Liver (tissue), 9 donors: ENCODE results near the gene HORMAD2. TPM values are rescaled to one million over a fixed set of nuclear protein-coding genes. Genes with fewer than 3 reads are reported as not detected.

Experiments
- DNase-seq: peaks from one replicate; pipeline ENCODE4 v3.0.0-alpha.2; 2017; ENCODE audit warnings: low spot score
- H3K27ac ChIP-seq, 2 donors: one replicate each; pipeline ENCODE4 v1.7.0; 2013; ENCODE audit warnings: inconsistent platforms in 2 of 2, low read length in 2 of 2, control low read depth in 1 of 2, low read depth in 1 of 2, mild to moderate bottlenecking in 1 of 2
- H3K27me3 ChIP-seq, 4 donors: one replicate each; pipeline versions ENCODE4 v1.6.1 to v1.7.0; 2013; ENCODE audit warnings: low read length in 3 of 4, inconsistent platforms in 1 of 4, mild to moderate bottlenecking in 1 of 4, moderate library complexity in 1 of 4; ENCODE audit not compliant: control insufficient read depth in 4 of 4, insufficient read depth in 4 of 4
- H3K36me3 ChIP-seq, 4 donors: one replicate each; pipeline versions ENCODE4 v1.6.1 to v1.7.0; 2013; ENCODE audit warnings: low read length in 3 of 4, mild to moderate bottlenecking in 3 of 4, low read depth in 1 of 4, moderate library complexity in 1 of 4; ENCODE audit not compliant: control insufficient read depth in 4 of 4, insufficient read depth in 3 of 4
- H3K4me1 ChIP-seq, 4 donors: one replicate each; pipeline versions ENCODE4 v1.6.1 to v1.7.0; 2013; ENCODE audit warnings: low read length in 3 of 4, mild to moderate bottlenecking in 3 of 4, moderate library complexity in 1 of 4; ENCODE audit not compliant: control insufficient read depth in 4 of 4, insufficient read depth in 4 of 4
- H3K4me3 ChIP-seq, 3 donors: one replicate each; pipeline versions ENCODE4 v1.6.1 to v1.7.0; 2013; ENCODE audit warnings: low read length in 3 of 3, control low read depth in 1 of 3, low read depth in 1 of 3, mild to moderate bottlenecking in 1 of 3
- H3K9ac ChIP-seq, 2 donors: one replicate each; pipeline ENCODE4 v1.7.0; 2013; ENCODE audit warnings: low read length in 2 of 2, mild to moderate bottlenecking in 2 of 2, moderate library complexity in 2 of 2, control low read depth in 1 of 2, low read depth in 1 of 2
- H3K9me3 ChIP-seq, 4 donors: one replicate each; pipeline versions ENCODE4 v1.6.1 to v1.7.0; 2013; ENCODE audit warnings: low read length in 3 of 4; ENCODE audit not compliant: control insufficient read depth in 4 of 4
- ATF3 ChIP-seq: IDR thresholded peaks from 2 replicates; pipeline ENCODE4 v1.6.1; 2016; ENCODE audit warnings: antibody characterized with exemption
- CTCF ChIP-seq: fragments of 150-350 bp; IDR thresholded peaks from 2 replicates; pipeline ENCODE4 v1.5.1; 2017; ENCODE audit warnings: improper control_type of control experiment, low read depth, low read length; ENCODE audit not compliant: missing input control
- FOXA1 ChIP-seq: IDR thresholded peaks from 2 replicates; pipeline ENCODE4 v1.6.1; 2016; ENCODE audit warnings: antibody characterized with exemption
- GABPA ChIP-seq, 2 donors: IDR thresholded peaks in 1 of 2; conservative IDR thresholded peaks in 1 of 2; 2 replicates each; pipeline ENCODE4 v1.6.1; 2016; ENCODE audit warnings: antibody characterized with exemption in 2 of 2, mild to moderate bottlenecking in 1 of 2, moderate library complexity in 1 of 2
- HNF4A ChIP-seq, 2 donors: conservative IDR thresholded peaks; 2 replicates each; pipeline ENCODE4 v1.6.1; 2016; ENCODE audit warnings: antibody characterized with exemption in 2 of 2, mild to moderate bottlenecking in 2 of 2
- HNF4G ChIP-seq: IDR thresholded peaks from 2 replicates; pipeline ENCODE4 v1.6.1; 2016; ENCODE audit warnings: antibody characterized with exemption
- JUND ChIP-seq, 2 donors: IDR thresholded peaks; 2 replicates each; pipeline ENCODE4 v1.6.1; 2016; ENCODE audit warnings: antibody characterized with exemption in 2 of 2
- MAX ChIP-seq: IDR thresholded peaks from 2 replicates; pipeline ENCODE4 v1.6.1; 2016; ENCODE audit warnings: antibody characterized with exemption
- NR2F2 ChIP-seq: IDR thresholded peaks from 2 replicates; pipeline ENCODE4 v1.6.1; 2016; ENCODE audit warnings: antibody characterized with exemption
- RAD21 ChIP-seq, 2 donors: IDR thresholded peaks; 2 replicates each; pipeline ENCODE4 v1.6.1; 2016; ENCODE audit warnings: antibody characterized with exemption in 2 of 2, mild to moderate bottlenecking in 2 of 2
- RXRA ChIP-seq, 2 donors: IDR thresholded peaks; 2 replicates each; pipeline ENCODE4 v1.6.1; 2017 to 2018; ENCODE audit warnings: antibody characterized with exemption in 2 of 2, mild to moderate bottlenecking in 1 of 2
- SP1 ChIP-seq: IDR thresholded peaks from 2 replicates; pipeline ENCODE4 v1.6.1; 2018; ENCODE audit warnings: antibody characterized with exemption, mild to moderate bottlenecking
- YY1 ChIP-seq: IDR thresholded peaks from 2 replicates; pipeline ENCODE4 v1.6.1; 2016; ENCODE audit warnings: antibody characterized with exemption, mild to moderate bottlenecking
- ZBTB33 ChIP-seq: IDR thresholded peaks from 2 replicates; pipeline ENCODE4 v1.6.1; 2016; ENCODE audit warnings: antibody characterized with exemption
- WGBS: extraction: QIAGEN DNeasy Blood & Tissue Kit; methylation state at CpG from one replicate; pipeline ENCODE4 v1.1.7; 2013; 5-methylcytosine and 5-hydroxymethylcytosine counted together
- polyA plus RNA-seq, 2 donors: library from polyadenylated mRNA; stranded (reverse) in 1 of 2; unstranded in 1 of 2; fragments of 200-250 nt in 1 of 2; fragments of >200 nt in 1 of 2; fragmentation: Nextera tagmentation in 1 of 2; extraction: Ambion mirVana in 1 of 2; gene quantifications; one replicate each; pipeline versions ENCODE4 v1.2.1 to v1.2.3, GENCODE V29; 2013 to 2015
- total RNA-seq, 2 donors: library from RNA; depleted of rRNA; stranded (reverse); fragments of >200 nt; gene quantifications; one replicate each; pipeline ENCODE4 v1.2.3, GENCODE V29; 2014
- TF ChIP-seq, protein P1 (sequence below): IDR thresholded peaks from 2 replicates; pipeline ENCODE4 v1.6.1; 2016; ENCODE audit warnings: antibody characterized with exemption, mild to moderate bottlenecking
- donor health status: healthy.
- donor health status: healthy.
- donor health status: healthy.
- donor health status: healthy.
- donor health status: healthy.

The HORMAD2 gene
- total and polyA plus RNA-seq, 4 donors: 0.44 to 2.8 (median 0.47) TPM; not detected in 1

GRCh38 chr22:30193031-30193775 is 112.9 kb downstream of the HORMAD2 start (continued):
- TF ChIP-seq, protein P1, sequence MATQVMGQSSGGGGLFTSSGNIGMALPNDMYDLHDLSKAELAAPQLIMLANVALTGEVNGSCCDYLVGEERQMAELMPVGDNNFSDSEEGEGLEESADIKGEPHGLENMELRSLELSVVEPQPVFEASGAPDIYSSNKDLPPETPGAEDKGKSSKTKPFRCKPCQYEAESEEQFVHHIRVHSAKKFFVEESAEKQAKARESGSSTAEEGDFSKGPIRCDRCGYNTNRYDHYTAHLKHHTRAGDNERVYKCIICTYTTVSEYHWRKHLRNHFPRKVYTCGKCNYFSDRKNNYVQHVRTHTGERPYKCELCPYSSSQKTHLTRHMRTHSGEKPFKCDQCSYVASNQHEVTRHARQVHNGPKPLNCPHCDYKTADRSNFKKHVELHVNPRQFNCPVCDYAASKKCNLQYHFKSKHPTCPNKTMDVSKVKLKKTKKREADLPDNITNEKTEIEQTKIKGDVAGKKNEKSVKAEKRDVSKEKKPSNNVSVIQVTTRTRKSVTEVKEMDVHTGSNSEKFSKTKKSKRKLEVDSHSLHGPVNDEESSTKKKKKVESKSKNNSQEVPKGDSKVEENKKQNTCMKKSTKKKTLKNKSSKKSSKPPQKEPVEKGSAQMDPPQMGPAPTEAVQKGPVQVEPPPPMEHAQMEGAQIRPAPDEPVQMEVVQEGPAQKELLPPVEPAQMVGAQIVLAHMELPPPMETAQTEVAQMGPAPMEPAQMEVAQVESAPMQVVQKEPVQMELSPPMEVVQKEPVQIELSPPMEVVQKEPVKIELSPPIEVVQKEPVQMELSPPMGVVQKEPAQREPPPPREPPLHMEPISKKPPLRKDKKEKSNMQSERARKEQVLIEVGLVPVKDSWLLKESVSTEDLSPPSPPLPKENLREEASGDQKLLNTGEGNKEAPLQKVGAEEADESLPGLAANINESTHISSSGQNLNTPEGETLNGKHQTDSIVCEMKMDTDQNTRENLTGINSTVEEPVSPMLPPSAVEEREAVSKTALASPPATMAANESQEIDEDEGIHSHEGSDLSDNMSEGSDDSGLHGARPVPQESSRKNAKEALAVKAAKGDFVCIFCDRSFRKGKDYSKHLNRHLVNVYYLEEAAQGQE: no peak
- TF ChIP-seq HNF4A (conservative IDR thresholded peaks at IDR 0.05): no peak

GRCh38 chr22:30195245-30196140 is 115.2 kb downstream of the HORMAD2 start:
- Histone ChIP-seq H3K4me3 (no peak overlapping the region), H3K36me3 (no peaks in the 10 kb centered on the region), H3K27me3 (no peaks in the 10 kb centered on the region), H3K9me3 (no peaks in the 10 kb centered on the region), H3K9ac (no peak overlapping the region), H3K4me1 (no peaks in the 10 kb centered on the region), H3K27ac (peak overlapping the region; percentile 23 to 70)
- WGBS: 68% methylated on average over 5 of the region's 5 CpGs
- no peak for DNase-seq
- TF ChIP-seq JUND (IDR thresholded peaks at IDR 0.05) (no peak), MAX (no peak), ZBTB33 (no peak), RXRA (IDR thresholded peaks at IDR 0.05) (no peak), ATF3 (no peak), CTCF (no peak), YY1 (no peak), NR2F2 (no peak), FOXA1 (no peak), HNF4A (conservative IDR thresholded peaks at IDR 0.05) (no peak), SP1 (no peak), HNF4G (no peak), GABPA (IDR thresholded peaks at IDR 0.05 in 1 of 2, conservative IDR thresholded peaks at IDR 0.05 in 1 of 2) (no peak), RAD21 (IDR thresholded peaks at IDR 0.05) (no peak)
